GM12872 (cell line): ENCODE measurements around the gene TECPR1.

Source experiments
- TF ChIP-seq, protein P1 (sequence below): IDR thresholded peaks from 3 replicates; pipeline ENCODE4 v1.5.1; 2011; ENCODE audit warnings: low read depth, mild to moderate bottlenecking, low read length, moderate library complexity; ENCODE audit not compliant: insufficient read depth

Gene TECPR1

GRCh38 chr7:98214811-98215321 is 37.2 kb downstream of the TECPR1 start:
- TF ChIP-seq, protein P1, sequence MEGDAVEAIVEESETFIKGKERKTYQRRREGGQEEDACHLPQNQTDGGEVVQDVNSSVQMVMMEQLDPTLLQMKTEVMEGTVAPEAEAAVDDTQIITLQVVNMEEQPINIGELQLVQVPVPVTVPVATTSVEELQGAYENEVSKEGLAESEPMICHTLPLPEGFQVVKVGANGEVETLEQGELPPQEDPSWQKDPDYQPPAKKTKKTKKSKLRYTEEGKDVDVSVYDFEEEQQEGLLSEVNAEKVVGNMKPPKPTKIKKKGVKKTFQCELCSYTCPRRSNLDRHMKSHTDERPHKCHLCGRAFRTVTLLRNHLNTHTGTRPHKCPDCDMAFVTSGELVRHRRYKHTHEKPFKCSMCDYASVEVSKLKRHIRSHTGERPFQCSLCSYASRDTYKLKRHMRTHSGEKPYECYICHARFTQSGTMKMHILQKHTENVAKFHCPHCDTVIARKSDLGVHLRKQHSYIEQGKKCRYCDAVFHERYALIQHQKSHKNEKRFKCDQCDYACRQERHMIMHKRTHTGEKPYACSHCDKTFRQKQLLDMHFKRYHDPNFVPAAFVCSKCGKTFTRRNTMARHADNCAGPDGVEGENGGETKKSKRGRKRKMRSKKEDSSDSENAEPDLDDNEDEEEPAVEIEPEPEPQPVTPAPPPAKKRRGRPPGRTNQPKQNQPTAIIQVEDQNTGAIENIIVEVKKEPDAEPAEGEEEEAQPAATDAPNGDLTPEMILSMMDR: no peak

DNA sequence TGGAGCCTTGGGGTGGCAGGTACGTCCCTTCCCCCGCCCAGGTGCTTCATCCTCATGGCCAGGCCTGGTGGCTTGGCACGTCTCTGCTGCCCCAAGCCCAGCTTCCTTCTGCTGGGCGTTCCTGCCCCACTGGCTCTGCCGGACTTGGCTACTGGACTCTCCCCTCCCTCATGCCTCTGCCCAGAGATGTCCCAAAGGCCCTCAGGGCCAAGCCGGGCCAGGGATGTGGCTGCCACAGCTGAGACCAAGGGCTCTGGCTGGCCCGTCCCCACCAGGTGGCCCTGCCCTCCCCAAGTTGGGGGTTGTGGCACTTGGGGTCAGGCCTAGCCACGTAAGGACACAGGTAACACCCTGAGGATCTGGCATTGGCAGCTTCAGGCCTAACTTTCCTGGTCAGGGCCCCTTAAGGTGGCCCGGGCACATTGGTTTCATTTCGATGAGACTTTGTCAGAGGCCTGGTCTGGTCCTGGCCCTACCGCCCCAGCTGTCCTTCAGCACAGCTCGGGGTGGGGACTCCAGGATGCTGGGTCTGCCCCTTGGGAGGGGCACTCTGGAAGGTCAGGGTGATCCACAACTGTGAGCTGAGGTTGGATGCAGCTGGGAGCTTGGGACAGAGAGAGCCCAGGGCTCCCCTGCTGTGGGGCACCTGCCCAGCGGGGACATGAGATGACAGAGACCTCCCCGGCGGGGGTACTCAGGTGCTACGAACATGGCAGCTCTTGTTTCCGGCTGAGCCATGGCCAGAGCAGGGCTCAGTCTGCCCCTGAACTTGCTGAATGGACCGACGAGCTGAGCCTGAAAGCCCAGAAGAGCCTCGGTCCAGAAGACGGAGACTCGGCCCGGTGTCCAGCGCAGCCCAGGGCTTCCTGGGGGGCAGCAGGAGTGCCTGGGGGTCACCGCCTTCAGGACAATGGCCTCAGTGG is 37.9 kb downstream of the TECPR1 start:
- TF ChIP-seq, protein P1: no peak

GRCh38 chr7:98213296-98213887 is 38.6 kb downstream of the TECPR1 start:
- TF ChIP-seq, protein P1: no peak

- TF ChIP-seq, protein P1: no peak
Observed at GRCh38 chr7:98212532-98213041, 39.4 kb downstream of the TECPR1 start.

GRCh38 chr7:98211676-98212531 is 40.1 kb downstream of the TECPR1 start:
- TF ChIP-seq, protein P1: no peak

GRCh38 chr7:98211221-98211675 is 40.8 kb downstream of the TECPR1 start, which contains the start of gene BHLHA15:
Gene BHLHA15 (plus strand): TSS chr7:98211439. CDS start chr7:98212310, 871 bp downstream.
- TF ChIP-seq, protein P1: no peak
